ENCODE data around the gene REXO5. TPM values are rescaled to one million over a fixed set of nuclear protein-coding genes. Genes with fewer than 3 reads are reported as not detected.

Gene REXO5
- total RNA-seq, 1 experiment from 2014 or later, result 9.8 TPM

DNA sequence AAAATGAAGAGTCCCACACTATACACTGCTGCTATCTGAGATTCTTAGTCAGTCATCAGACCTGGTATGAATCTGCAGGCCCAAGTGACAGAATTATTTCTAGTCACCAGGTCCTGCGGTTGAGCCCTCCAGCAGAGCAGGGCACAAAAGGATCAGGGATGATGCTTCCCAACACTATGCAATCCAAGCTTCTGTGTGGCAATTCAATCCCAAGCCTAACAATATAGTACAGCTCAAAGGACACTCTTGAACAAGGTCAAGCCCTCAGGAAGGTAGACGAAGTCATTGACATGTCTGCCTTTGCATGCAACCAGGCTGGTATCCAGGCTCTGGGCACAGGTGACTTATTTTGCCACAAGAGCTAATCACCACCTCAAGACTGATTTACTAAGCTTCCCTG lies 88.1 kb downstream of the REXO5 start:
- no peak for DNase-seq (ENCODE audit: low spot score)
- in situ Hi-C loops (cut with HindIII; ENCODE audit: low sequenced_read_pairs), result no loop called here

DNA sequence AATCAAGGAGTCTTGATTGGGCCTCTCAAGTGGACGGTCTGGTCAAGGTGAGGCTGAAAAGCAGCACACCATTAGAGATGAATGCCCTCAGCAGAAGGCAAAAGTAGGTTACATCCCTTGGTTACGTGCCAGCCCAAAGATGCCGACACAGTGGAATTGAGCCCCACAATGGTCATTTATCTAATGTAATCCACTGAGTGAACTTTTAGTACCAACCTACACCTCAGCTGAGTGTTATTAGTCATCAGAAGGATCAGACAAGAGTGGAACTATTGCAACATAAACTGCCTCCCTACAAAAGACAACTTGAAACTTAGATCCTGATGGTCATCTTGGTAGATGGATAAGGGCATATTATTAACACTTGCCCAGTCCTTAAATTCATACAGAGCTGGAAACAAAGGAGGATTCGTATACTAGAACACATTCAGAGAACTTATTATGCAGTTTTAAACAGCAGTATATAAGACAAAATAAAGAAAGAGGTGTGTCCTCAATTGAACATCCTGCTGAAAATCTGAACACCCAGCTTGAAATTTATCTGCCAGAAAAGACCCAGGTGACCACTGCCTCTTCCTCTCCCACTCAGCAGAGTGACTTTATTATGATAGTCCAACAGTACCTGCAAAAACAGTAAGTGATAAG lies 91.0 kb downstream of the REXO5 start:
- in situ Hi-C loops (cut with HindIII; ENCODE audit: low sequenced_read_pairs), result no loop called here
- DNase-seq (ENCODE audit: low spot score), result peak; percentile 30

DNA sequence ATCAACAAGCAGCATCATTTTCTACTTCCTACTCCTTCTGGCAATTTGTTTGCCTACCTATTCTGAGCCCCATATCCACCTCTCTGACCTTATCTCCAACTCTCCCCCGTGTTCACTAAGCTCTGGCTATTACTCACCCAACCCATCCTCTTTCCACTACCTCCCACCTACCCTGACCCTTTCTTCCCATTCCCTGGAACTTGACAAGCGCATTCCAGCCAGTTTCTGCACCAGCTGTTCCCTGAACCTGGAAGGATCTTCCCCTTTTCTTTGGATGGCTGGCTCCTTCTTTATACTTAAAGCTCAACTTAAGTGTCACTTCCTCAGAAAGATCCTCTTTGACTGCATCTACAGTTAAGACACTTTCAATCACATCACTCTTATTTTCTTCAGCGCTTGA lies 91.6 kb downstream of the REXO5 start:
- no peak for DNase-seq (ENCODE audit: low spot score)
- in situ Hi-C loops (cut with HindIII; ENCODE audit: low sequenced_read_pairs), result no loop called here

DNA sequence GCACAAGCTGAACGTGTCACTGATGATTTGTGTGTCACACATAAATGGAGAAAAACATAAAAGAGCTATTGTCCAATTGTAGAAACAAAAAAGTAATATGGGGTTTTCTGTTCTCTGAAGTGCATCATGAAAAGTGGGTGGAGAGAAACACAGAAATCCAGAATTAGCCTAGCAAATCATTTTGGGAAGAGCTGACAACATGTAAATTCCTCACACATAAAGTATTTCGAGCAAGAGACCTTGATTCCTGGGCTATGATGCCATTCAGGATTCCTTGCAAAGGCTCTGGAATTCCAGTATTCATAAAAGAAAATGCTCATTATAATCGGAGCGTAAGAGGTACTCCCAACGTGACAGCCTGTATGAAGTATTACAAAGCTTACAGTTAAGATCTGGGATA lies 92.7 kb downstream of the REXO5 start:
- no peak for DNase-seq (ENCODE audit: low spot score)
- in situ Hi-C loops (cut with HindIII; ENCODE audit: low sequenced_read_pairs), result no loop called here

Other genes starting within 250 kb of the REXO5 start
- not detected in 2 replicates for gene ACSM2B, start 230.2 kb upstream of the REXO5 start, total RNA-seq (2014; rRNA removed; shearing (Covaris generic))
- not detected in 2 replicates for gene ACSM1, start 108.8 kb upstream of the REXO5 start, total RNA-seq (2014; rRNA removed; shearing (Covaris generic))
- gene THUMPD1, start 64.7 kb upstream of the REXO5 start, total RNA-seq (2014; rRNA removed; shearing (Covaris generic)), result 34.2 and 37.6 TPM in 2 replicates
- 0.78 TPM in 1 of 2 replicates, not detected in the other for gene ACSM3, start 42.5 kb upstream of the REXO5 start, total RNA-seq (2014; rRNA removed; shearing (Covaris generic))
- 12.6 and 18.0 TPM in 2 replicates for gene ERI2, start 55 bp upstream of the REXO5 start, total RNA-seq (2014; rRNA removed; shearing (Covaris generic))
- gene DCUN1D3, start 93.8 kb downstream of the REXO5 start, total RNA-seq (2014; rRNA removed; shearing (Covaris generic)), result 3.4 and 8.6 TPM in 2 replicates
- 59.0 and 88.5 TPM in 2 replicates for gene LYRM1, start 94.2 kb downstream of the REXO5 start, total RNA-seq (2014; rRNA removed; shearing (Covaris generic))

Measured in G401 (cell line).